Epidermal melanocyte (primary cell): Measurements from ENCODE around the gene FBXL16.

ENCODE experiments used
- DNase-seq: peaks from one replicate; pipeline ENCODE4 v3.0.0; 2011; ENCODE audit warnings: low spot score; ENCODE audit not compliant: insufficient read length

The FBXL16 gene

DNA sequence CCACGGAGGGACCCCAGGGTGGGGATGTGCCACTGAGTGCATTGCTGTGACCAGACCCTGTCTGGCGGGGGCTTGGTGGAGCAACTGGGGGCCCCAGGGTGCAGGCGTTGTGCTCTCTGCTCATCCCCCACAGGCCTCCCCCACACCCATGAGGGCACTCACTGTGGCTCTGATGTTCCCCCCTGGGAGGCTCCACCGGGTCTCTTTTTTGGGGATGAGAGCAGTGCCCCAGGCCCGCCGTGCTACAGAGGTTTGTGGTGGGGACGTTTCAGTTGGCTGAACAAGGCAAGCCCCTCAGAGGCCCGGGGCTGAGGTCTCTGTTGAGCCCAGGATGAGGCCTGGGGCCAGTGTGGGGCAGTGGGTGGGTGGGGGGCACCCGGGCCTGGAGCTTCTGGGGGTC, 18.1 kb upstream of the FBXL16 start:
- no peak for DNase-seq

GRCh38 chr16:722835-723633, 17.4 kb upstream of the FBXL16 start:
- DNase-seq: no peak

DNA sequence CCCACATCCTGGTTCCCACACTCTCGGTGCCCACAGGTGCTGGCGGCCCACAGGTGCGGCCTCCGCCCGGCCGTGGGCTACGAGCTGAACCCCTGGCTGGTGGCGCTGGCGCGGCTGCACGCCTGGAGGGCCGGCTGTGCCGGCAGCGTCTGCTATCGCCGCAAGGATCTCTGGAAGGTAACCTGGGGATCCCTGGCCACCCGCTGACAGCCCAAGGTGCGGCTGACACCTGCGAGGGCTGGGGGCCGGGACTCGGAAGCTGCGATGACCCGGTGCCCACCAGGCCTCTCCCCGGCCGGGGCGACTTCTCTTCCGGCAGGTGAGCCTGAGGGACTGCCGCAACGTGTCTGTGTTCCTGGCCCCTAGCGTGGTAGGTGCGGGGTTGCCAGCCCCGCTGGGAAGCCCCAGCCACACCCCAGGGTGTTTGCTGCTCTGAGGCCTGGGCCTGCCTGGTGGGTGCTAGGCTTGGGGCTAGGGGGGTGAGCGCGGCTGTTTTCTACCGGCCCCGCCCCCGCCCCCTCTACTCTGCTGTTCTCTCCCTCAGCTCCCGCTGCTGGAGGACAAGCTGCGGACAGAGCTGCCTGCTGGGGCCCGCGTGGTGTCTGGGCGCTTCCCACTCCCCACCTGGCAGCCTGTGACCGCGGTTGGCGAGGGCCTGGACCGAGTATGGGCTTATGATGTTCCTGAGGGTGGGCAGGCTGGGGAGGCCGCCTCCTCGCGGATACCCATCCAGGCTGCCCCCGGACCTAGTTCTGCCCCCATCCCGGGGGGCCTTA, 16.4 kb upstream of the FBXL16 start:
- DNase-seq: no peak

DNA sequence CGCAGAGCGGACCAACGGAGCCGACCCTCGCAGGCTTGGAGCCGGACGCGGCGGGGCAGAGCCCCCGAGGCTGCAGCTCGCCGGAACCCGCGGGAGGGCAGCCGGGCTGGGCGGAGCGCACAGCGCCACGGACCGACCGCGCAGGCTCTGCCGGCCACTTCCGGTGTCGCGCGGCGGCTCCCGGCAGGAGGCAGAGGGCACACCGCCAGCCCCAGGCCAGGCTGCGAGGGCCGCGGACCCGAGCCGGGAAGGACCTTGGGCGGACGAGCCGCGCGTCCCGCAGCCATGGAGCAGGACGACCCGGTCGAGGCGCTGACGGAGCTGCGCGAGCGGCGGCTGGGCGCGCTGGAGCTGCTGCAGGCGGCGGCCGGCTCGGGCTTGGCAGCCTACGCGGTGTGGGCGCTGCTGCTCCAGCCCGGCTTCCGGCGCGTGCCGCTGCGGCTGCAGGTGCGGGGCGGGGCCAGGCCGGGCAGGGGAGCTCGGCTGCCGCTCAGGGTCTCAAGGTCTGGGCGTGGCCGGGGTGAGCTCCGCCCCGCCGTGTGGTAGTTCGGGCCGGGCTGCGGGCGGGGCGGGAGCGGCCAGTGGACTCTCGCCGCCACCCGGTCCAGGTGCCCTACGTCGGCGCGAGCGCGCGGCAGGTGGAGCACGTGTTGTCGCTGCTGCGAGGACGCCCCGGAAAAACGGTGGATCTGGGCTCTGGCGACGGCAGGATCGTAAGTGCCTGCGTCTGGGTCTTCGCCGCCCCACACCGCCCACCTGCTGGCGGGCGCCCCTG, 15.6 kb upstream of the FBXL16 start, which contains the start of gene ANTKMT:
TSS of gene ANTKMT (plus strand) at position 157 of the 775 bp plus-strand sequence. CDS start at position 286, 129 bp downstream.
- DNase-seq: peak; percentile 92

GRCh38 chr16:720447-720989, 14.9 kb upstream of the FBXL16 start:
- DNase-seq: peak; percentile 89

- DNase-seq: no peak
Measured at GRCh38 chr16:719815-720446, 14.3 kb upstream of the FBXL16 start.

GRCh38 chr16:718922-719321, 13.3 kb upstream of the FBXL16 start:
- no peak for DNase-seq

DNA sequence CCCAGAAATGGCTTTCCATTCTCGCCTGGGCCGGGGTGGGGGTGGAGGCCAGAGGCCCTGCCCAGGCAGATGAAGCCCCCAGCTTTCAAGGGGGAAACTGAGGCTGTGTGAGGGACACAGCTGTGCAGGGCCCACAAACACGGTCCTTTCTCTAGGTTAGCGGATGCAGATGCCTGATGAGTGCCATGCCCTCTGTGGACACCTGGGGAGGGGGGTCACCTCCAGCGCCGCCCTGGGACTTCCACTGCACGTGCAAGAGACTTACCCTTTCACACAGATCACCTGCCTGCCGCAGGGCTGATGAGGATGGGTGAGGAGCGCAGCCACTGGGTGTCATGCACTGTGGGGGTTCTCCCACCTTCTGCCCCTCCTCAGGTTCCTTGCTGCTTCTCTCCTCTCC, 12.8 kb upstream of the FBXL16 start:
- no peak for DNase-seq

DNA sequence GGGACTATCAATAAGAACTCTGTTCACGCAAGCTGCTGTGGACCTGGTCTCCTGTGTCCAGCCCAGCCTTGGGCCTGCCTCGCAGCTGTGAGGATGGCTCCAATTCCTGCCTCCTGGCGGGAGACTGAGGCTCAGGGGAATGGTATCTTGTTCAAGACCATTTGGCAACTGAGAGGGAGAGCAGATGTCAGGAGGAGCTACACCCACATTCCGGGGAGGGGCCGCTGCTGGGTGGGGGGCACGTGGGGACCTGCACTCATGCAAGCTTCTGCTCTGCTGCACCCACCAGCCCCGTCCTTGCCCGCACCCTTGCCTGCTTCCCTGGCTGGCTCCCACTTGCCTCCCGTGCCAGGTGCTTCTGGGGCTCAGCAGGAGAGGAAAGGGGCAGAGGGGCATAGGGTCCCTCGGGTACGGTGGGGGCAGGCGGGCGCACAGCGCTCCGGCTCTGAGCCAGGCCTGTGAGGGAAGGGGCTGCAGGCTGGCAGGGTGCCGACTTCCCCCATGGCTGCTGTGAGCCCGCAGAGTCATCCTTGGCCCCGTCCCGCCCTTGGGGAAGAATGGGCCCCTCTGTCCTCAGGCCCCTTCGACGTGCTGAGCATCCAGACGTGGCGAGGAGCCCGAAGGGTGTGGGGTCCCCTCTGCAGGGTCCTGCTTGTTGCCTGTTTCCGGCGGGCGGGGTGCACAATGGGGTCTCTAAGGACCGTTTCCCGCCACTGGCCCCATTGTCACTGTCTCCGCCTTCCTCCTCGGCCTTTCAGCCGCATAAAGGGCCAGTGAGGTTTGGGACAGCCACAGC, 12.0 kb upstream of the FBXL16 start:
- no peak for DNase-seq

DNA sequence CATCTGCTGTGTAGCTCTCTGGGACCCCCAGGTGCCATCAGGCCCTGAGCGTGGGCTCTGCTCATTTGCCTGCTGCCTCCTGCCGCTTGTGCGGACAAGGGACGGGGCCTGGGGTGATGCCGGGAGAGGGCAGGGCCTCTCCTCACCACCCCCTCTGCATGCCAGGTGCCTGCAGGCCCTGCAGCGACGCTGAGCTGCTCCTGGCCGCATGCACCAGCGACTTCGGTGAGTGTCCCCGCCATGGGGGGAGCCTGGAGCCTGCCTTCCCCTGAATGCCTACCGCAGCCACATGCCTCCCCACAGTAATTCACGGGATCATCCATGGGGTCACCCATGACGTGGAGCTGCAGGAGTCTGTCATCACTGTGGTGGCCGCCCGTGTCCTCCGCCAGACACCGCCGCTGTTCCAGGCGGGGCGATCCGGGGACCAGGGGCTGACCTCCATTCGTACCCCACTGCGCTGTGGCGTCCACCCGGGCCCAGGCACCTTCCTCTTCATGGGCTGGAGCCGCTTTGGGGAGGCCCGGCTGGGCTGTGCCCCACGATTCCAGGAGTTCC, 11.2 kb upstream of the FBXL16 start:
- DNase-seq: no peak

DNA sequence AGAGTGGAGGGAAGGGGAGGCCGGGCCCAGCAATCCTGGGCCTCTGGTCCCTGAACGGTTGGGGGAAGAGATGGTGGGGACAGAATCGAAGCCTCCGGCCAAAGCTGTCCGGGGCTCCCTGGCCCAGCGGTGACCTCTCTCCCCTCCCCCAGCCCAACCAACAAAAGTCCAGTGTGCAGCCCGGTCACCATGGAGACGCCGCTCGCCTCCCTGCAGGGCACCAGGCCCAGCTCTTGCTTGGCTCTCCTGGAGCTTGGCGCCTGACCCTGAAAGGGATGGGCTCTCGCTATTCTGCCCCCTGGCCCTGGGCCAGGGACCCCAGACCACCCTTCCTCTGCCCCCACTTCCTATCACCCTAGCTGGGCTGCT, 10.6 kb upstream of the FBXL16 start:
- peak; percentile 91 for DNase-seq

- DNase-seq: no peak
Measured at GRCh38 chr16:715477-716199, 10.0 kb upstream of the FBXL16 start.

DNA sequence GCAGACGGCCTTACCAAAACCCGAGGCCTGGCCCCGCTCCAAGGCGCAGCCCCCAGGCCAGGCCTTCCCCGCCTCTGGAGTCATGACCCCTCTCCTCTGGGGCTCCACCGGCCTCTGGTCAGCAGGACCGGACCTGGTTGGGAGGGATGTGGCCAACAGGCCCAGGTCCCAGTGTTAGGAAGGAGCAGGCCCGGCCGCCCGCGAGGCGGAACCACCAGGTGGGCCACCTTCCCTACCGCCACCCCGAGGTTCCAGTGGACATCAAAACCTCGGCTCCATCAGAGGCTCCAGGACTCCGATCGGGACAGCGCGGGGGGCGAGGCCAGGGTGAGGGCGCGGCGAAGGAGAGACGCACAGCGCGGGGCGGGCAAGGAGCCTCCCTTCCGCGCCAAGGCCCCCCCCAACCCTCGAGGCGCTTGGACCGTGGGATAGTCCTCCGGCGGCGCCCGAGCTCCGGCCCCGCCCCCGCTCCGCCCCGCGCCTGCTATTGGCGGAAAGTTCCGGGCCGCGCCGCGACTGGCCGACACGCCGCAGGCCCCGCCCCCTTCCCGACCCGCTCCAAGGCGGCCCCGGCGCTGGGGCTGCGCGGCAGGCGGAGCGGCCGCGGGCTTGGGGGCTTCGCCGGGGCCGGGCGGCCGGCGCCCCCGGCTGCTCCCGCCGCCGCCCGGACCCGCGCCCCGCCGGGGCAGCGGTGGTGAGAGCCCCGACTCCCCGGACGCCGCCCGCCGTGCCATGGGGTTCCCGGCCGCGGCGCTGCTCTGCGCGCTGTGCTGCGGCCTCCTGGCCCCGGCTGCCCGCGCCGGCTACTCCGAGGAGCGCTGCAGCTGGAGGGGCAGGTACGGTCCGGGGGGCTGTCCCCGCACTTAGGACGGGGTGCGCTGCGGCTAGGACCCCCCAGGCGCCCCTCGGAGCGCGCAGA, 9.2 kb upstream of the FBXL16 start, which contains the start of gene METRN:
TSS of gene METRN (plus strand) at position 561 of the 919 bp plus-strand sequence. CDS start at position 733, 172 bp downstream.
- peak; percentile 98 for DNase-seq

GRCh38 chr16:714079-714478, 8.5 kb upstream of the FBXL16 start:
- no peak for DNase-seq

DNA sequence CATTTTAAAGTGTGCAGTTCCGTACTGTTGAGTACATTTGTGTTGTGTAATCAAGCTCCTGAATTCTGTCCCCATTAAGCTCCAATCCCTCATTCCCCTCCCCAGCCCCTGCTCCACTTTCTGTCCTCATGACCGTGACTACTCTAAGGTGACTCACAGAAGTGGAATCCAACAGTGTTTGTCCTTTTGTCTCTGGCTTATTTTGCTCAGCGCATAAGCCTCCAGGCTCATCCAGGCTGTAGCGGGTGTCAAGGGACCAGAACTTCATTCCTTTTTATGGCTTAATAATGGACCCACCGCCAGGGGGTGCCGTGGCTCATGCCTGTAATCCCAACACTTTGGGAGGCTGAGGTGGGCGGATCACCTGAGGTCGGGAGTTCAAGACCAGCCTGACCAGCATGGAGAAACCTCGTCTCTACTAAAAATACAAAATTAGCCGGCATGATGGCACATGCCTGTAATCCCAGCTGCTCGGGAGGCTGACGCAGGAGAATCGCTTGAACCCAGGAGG, 7.2 kb upstream of the FBXL16 start:
- peak; percentile 63 for DNase-seq

GRCh38 chr16:711548-712320, 6.1 kb upstream of the FBXL16 start:
- peak; percentile 95 for DNase-seq

DNA sequence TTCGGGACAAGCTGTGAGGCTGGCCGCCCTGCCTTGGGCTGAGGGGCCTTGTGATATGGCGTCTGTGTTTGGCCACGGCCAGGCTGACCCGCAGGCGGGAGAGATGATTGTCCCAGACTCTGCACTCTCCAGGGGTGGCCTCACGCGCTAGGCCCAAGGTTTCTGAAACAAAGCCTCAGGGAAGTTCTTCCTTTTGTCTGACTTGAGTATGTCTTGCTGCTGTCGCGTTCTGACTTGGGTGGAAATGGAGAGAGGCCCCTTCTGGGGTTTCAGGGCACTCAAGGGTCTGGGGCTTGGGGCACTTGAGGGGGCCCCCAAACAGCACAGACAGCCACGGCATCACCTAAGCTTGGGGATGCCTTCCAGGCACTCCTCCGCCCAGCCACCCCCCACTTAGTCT, 5.5 kb upstream of the FBXL16 start:
- DNase-seq: no peak
